Esophagus muscularis mucosa (tissue), 4 donors: ENCODE measurements around the gene PGBD5.

ENCODE experiments used
- CTCF ChIP-seq, 3 experiments: fragments of 200-600 bp in 2 of 3; fragments of 450-650 bp in 1 of 3; sonication (generic) in 2 of 3; IDR thresholded peaks; one replicate each; pipeline ENCODE4 v1.5.1; 2017 to 2019; ENCODE audit warnings: antibody characterized with exemption in 3 of 3, mild to moderate bottlenecking in 2 of 3, moderate library complexity in 1 of 3
- EP300 ChIP-seq: sonication (generic); formaldehyde crosslinking; IDR thresholded peaks from one replicate; pipeline ENCODE4 v1.6.1; 2017; ENCODE audit warnings: antibody characterized with exemption
- POLR2A ChIP-seq: fragments of 450-650 bp; IDR thresholded peaks from one replicate; pipeline ENCODE4 v1.6.1; 2017; ENCODE audit warnings: antibody characterized with exemption, moderate library complexity, mild to moderate bottlenecking, low read depth

DNA sequence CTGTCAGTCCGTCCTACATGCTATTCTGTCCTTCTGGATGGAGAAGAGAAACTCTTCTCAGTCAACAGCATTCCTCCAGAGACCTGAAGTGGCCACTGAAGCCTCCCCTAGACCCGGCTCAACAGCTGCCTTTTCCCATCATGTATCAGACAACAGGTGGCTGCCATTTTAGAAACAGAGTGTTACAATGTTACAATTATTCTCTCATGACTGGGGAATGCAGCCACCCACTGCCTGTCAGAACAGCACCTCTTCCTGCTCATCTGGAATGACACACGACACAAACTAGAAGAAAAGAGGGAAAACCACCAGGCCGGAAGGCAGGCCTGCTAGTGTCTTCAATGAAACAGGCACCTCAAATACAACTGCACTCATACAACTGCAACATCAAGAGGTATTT is 105.3 kb downstream of the PGBD5 start:
- TF ChIP-seq CTCF (IDR thresholded peaks at IDR 0.05) (no peak), EP300 (no peak), POLR2A (no peak)
